A549 (cell line): Measurements from ENCODE around the gene LRCH2. TPM values are rescaled to one million over a fixed set of nuclear protein-coding genes. Genes with fewer than 3 reads are reported as not detected.

Experiments used
- ATAC-seq, 2 experiments: fragments of 200-7000 bp in 1 of 2; fragments of >200 bp in 1 of 2; cut with Nextera tagmentation in 1 of 2; cut with Tn5 transposase in 1 of 2; 3 replicates each; pipeline versions ENCODE4 v1.8.0 to v1.9.1; 2018 to 2020; ENCODE audit warnings: mild to moderate bottlenecking in 1 of 2, moderate library complexity in 1 of 2
- CTCF ChIA-PET: fragments of 300-600 bp; sonication (Branson Sonifier 250); formaldehyde crosslinking; extraction: SDS; loops from one replicate; lab custom pipeline; 2021; ENCODE audit warnings: antibody characterized with exemption, inconsistent platforms; lab: Yijun Ruan, JAX
- POLR2A ChIA-PET: fragments of 350-600 bp; formaldehyde crosslinking; extraction: SDS; loops from one replicate; lab custom pipeline; 2021; ENCODE audit warnings: antibody characterized with exemption, inconsistent platforms; lab: Yijun Ruan, JAX
- DNase-seq, 2 experiments: peaks; one replicate each; pipeline versions ENCODE4 v3.0.0 to v3.0.0-alpha.2; 2011 to 2016; ENCODE audit warnings: low read depth in 1 of 2, low spot score in 1 of 2
- FAIRE-seq: peaks from 2 replicates; lab custom pipeline; 2011; peaks lifted over from hg19 to GRCh38; lab: Jason Lieb, UNC
- H3K27ac ChIP-seq, 2 experiments: fragments of >200 bp; sonication (Bioruptor Twin); formaldehyde crosslinking; 3 replicates each; pipeline ENCODE4 v1.5.1; 2016 to 2017
- H3K4me1 ChIP-seq: fragments of >200 bp; sonication (Bioruptor Twin); formaldehyde crosslinking; 3 replicates; pipeline ENCODE4 v1.6.1; 2016
- H3K4me2 ChIP-seq: fragments of >200 bp; sonication (Bioruptor Twin); formaldehyde crosslinking; 3 replicates; pipeline ENCODE4 v1.6.1; 2016
- H3K4me3 ChIP-seq: fragments of >200 bp; sonication (Bioruptor Twin); formaldehyde crosslinking; 3 replicates; pipeline ENCODE4 v1.5.1; 2016
- H3K9me3 ChIP-seq: fragments of >200 bp; sonication (Bioruptor Twin); formaldehyde crosslinking; 3 replicates; pipeline ENCODE4 v1.6.1; 2016
- ATOH8 ChIP-seq: fragments of 250-450 bp; sonication (Bioruptor Pico); IDR thresholded peaks from 2 replicates; pipeline ENCODE4 v1.5.0; 2020; ENCODE audit warnings: low read depth, mild to moderate bottlenecking, moderate library complexity
- CHD2 ChIP-seq: fragments of 150-350 bp; IDR thresholded peaks from 2 replicates; pipeline ENCODE4 v1.6.1; 2014; ENCODE audit warnings: low read length; ENCODE audit not compliant: partially characterized antibody
- CHD4 ChIP-seq: fragments of 200-600 bp; sonication (generic); IDR thresholded peaks from 2 replicates; pipeline ENCODE4 v1.6.1; 2016; ENCODE audit warnings: antibody characterized with exemption, mild to moderate bottlenecking, borderline replicate concordance
- E2F6 ChIP-seq: IDR thresholded peaks from 2 replicates; pipeline ENCODE4 v1.6.1; 2012; ENCODE audit warnings: low read depth, borderline replicate concordance
- ELK1 ChIP-seq: fragments of 150-350 bp; IDR thresholded peaks from 2 replicates; pipeline ENCODE4 v1.6.1; 2014; ENCODE audit warnings: low read depth, mild to moderate bottlenecking, low read length
- FOSB ChIP-seq: fragments of 250-450 bp; sonication (Bioruptor Pico); IDR thresholded peaks from 2 replicates; pipeline ENCODE4 v1.5.0; 2020; ENCODE audit warnings: mild to moderate bottlenecking, moderate library complexity
- GATA3 ChIP-seq: IDR thresholded peaks from 2 replicates; pipeline ENCODE4 v1.6.1; 2012; ENCODE audit warnings: borderline replicate concordance
- HES2 ChIP-seq: fragments of >200 bp; sonication (Bioruptor Twin); formaldehyde crosslinking; IDR thresholded peaks from 2 replicates; pipeline ENCODE4 v1.6.1; 2016
- HEYL ChIP-seq: fragments of 250-450 bp; sonication (Bioruptor Pico); IDR thresholded peaks from 2 replicates; pipeline ENCODE4 v1.8.0; 2021; ENCODE audit warnings: mild to moderate bottlenecking, moderate library complexity
- JUNB ChIP-seq: fragments of >200 bp; sonication (Bioruptor Twin); formaldehyde crosslinking; IDR thresholded peaks from 2 replicates; pipeline ENCODE4 v1.6.1; 2016
- KDM1A ChIP-seq: fragments of 200-600 bp; sonication (generic); IDR thresholded peaks from 2 replicates; pipeline ENCODE4 v1.6.1; 2016; ENCODE audit warnings: low read depth, mild to moderate bottlenecking
- KDM5A ChIP-seq: fragments of 200-600 bp; sonication (generic); IDR thresholded peaks from 2 replicates; pipeline ENCODE4 v1.6.1; 2016; ENCODE audit warnings: antibody characterized with exemption, mild to moderate bottlenecking
- MAZ ChIP-seq: fragments of 150-350 bp; IDR thresholded peaks from 2 replicates; pipeline ENCODE4 v1.6.1; 2014; ENCODE audit warnings: antibody characterized with exemption, low read depth, low read length, borderline replicate concordance
- MYC ChIP-seq: IDR thresholded peaks from 2 replicates; pipeline ENCODE4 v1.6.1; 2012; ENCODE audit warnings: mild to moderate bottlenecking, inconsistent platforms, low read length, improper control_type of control experiment, borderline replicate concordance
- NPAS2 ChIP-seq: fragments of 250-450 bp; sonication (Bioruptor Pico); IDR thresholded peaks from 2 replicates; pipeline ENCODE4 v1.8.0; 2022; ENCODE audit warnings: mild to moderate bottlenecking, moderate library complexity, borderline replicate concordance
- NR3C1 ChIP-seq: fragments of >200 bp; sonication (Bioruptor Twin); formaldehyde crosslinking; IDR thresholded peaks from 3 replicates; pipeline ENCODE4 v1.6.1; 2017
- POLR2AphosphoS2 ChIP-seq: conservative IDR thresholded peaks from 2 replicates; pipeline ENCODE4 v1.6.1; 2012; ENCODE audit warnings: low read length, improper control_type of control experiment, inconsistent platforms
- REST ChIP-seq: fragments of 200-600 bp; sonication (generic); IDR thresholded peaks from 2 replicates; pipeline ENCODE4 v1.6.1; 2016; ENCODE audit warnings: antibody characterized with exemption, mild to moderate bottlenecking, moderate library complexity
- RNF2 ChIP-seq: fragments of 200-600 bp; sonication (generic); IDR thresholded peaks from 2 replicates; pipeline ENCODE4 v1.6.1; 2016; ENCODE audit warnings: low read depth, mild to moderate bottlenecking, antibody characterized with exemption, moderate library complexity, borderline replicate concordance
- SREBF2 ChIP-seq: fragments of 450-650 bp; IDR thresholded peaks from 2 replicates; pipeline ENCODE4 v1.6.1; 2014; ENCODE audit warnings: mild to moderate bottlenecking, moderate library complexity
- TFCP2L1 ChIP-seq: fragments of 250-450 bp; sonication (Bioruptor Pico); IDR thresholded peaks from 2 replicates; pipeline ENCODE4 v1.5.0; 2021; ENCODE audit warnings: mild to moderate bottlenecking
- ZFP36 ChIP-seq: fragments of 450-650 bp; IDR thresholded peaks from 2 replicates; pipeline ENCODE4 v1.6.1; 2014; ENCODE audit warnings: borderline replicate concordance; ENCODE audit not compliant: partially characterized antibody
- ZNF302 ChIP-seq: fragments of 250-450 bp; sonication (Bioruptor Pico); IDR thresholded peaks from 2 replicates; pipeline ENCODE4 v1.9.0; 2021; ENCODE audit warnings: inconsistent platforms, mild to moderate bottlenecking, moderate library complexity
- WGBS: methylation state at CpG from one replicate; pipeline ENCODE4 v1.1.6; 2017; ENCODE audit errors: missing lambda C conversion rate; 5-methylcytosine and 5-hydroxymethylcytosine counted together
- polyA plus RNA-seq, 4 experiments: library from polyadenylated mRNA; depleted of rRNA in 3 of 4; stranded (reverse); fragments of >200 nt; fragmentation: RNase III in 1 of 4; extraction: RNeasy Plus Mini Kit Qiagen cat#74134 plus additional on column Dnase treatment in 1 of 4; gene quantifications; 2 replicates in 3 of 4; 3 replicates in 1 of 4; pipeline ENCODE4 v1.2.3, GENCODE V29; 2011 to 2017

LRCH2 gene
- polyA plus RNA-seq, 2 of the 4 experiments (the other 2 are of a cell fraction): 0.01 to 0.05 TPM

GRCh38 chrX:115183980-115184379 is 49.9 kb downstream of the LRCH2 start:
- FAIRE-seq: no peak
- Histone ChIP-seq H3K27ac (no peak overlapping the region), H3K4me3 (no peak overlapping the region), H3K4me1 (no peaks in the 10 kb centered on the region), H3K4me2 (no peak overlapping the region), H3K9me3 (no peaks in the 10 kb centered on the region)
- no peak for ATAC-seq
- ChIA-PET POLR2A (no interaction called here), CTCF (interaction anchor here (0.6 kb wide), 1 partner anchor 1583 kb away, joined by 3 read pairs; no protein-coding TSS in a partner anchor)
- TF ChIP-seq KDM1A (no peak), E2F6 (no peak), POLR2AphosphoS2 (no peak)
- 43% methylated on average over 2 of the region's 2 CpGs for WGBS
- DNase-seq: peak in 1 of 2 experiments; percentile 2

- ATAC-seq (no peak), FAIRE-seq (no peak), DNase-seq (no peak)
- H3K4me2 ChIP-seq: no peak overlapping the region
- 33% methylated on average over 1 of the region's 1 CpG for WGBS
- no peaks in the 10 kb centered on the region for H3K9me3 ChIP-seq
- no peak overlapping the region for H3K27ac ChIP-seq
- TF ChIP-seq NR3C1 (no peak), ATOH8 (CRISPR knock-in tag) (no peak), GATA3 (no peak), JUNB (no peak), E2F6 (no peak), ZNF302 (CRISPR knock-in tag) (no peak), SREBF2 (no peak), RNF2 (no peak), ZFP36 (no peak)
- ChIA-PET POLR2A (no interaction called here), CTCF (no interaction called here)
- no peak overlapping the region for H3K4me3 ChIP-seq
- H3K4me1 ChIP-seq: no peaks in the 10 kb centered on the region
Observed at GRCh38 chrX:115178473-115178872, 55.4 kb downstream of the LRCH2 start.

GRCh38 chrX:115177932-115178331 is 56.0 kb downstream of the LRCH2 start:
- TF ChIP-seq MAZ: no peak
- TF ChIP-seq KDM5A: no peak
- no peak for TF ChIP-seq NPAS2
- no peak for TF ChIP-seq CHD4
- no peak for TF ChIP-seq HES2
- no peak for TF ChIP-seq FOSB (CRISPR knock-in tag)
- no peak for TF ChIP-seq CHD2
- no peak for TF ChIP-seq REST
- TF ChIP-seq TFCP2L1 (CRISPR knock-in tag): no peak
- TF ChIP-seq ATOH8 (CRISPR knock-in tag): no peak
- TF ChIP-seq HEYL: no peak
- no peak for TF ChIP-seq MYC
- TF ChIP-seq POLR2AphosphoS2: no peak
- no peak for TF ChIP-seq ELK1
- TF ChIP-seq, all 56 proteins: peak for 0
- no peak for ATAC-seq
- no peak for FAIRE-seq
- no peak for DNase-seq
- Histone ChIP-seq H3K4me2 (no peak overlapping the region), H3K9me3 (no peaks in the 10 kb centered on the region), H3K27ac (no peak overlapping the region), H3K4me3 (no peak overlapping the region), H3K4me1 (no peaks in the 10 kb centered on the region)
- ChIA-PET POLR2A (no interaction called here), CTCF (no interaction called here)
- WGBS: 8% methylated on average over 4 of the region's 4 CpGs
